ENCODE results near the gene NAALADL2.
"Not testable (repeated sequence)": the region's sequence is repeated elsewhere in the genome, so short reads cannot be mapped to it uniquely, and the experiment has no call there.

NAALADL2 gene

DNA sequence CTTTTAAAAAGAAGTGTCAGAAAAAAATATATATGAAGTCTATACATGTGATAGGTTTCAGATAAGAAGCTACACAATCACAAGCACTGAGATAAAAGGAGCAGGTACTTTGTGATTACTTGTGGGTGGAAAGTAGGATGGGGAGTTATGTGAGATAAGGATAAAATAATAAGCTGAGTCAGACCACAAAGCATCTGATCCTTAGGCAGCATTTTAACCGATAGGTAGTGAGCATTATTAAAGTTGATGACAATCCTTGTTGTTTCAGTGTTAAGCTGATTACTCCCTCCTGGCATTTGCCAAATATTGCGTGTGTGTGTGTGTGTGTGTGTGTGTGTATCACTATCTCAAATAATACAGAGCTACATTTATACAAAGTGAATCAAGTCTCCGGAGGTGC lies 483.1 kb downstream of the NAALADL2 start:
- no peak for DNase-seq (ENCODE audit: low read depth, low spot score)
- Histone ChIP-seq H3K9me3 (ENCODE audit: low read depth, low read length) (no peaks in the 10 kb centered on the region), H3K36me3 (ENCODE audit: insufficient read depth, low read length) (no peaks in the 10 kb centered on the region), H3K9ac (ENCODE audit: insufficient read length) (no peak overlapping the region), H3K27ac (no peak overlapping the region), H3K4me3 (no peak overlapping the region)
- TF ChIP-seq FOXP2 (optimal IDR thresholded peaks at IDR 0.05; ENCODE audit: control extremely low read depth, extremely low read length, insufficient read depth) (no peak), POLR2AphosphoS5 (IDR thresholded peaks at IDR 0.05; ENCODE audit: borderline replicate concordance, low read depth, low read length) (no peak), EZH2 (IDR thresholded peaks at IDR 0.05) (no peak)

DNA sequence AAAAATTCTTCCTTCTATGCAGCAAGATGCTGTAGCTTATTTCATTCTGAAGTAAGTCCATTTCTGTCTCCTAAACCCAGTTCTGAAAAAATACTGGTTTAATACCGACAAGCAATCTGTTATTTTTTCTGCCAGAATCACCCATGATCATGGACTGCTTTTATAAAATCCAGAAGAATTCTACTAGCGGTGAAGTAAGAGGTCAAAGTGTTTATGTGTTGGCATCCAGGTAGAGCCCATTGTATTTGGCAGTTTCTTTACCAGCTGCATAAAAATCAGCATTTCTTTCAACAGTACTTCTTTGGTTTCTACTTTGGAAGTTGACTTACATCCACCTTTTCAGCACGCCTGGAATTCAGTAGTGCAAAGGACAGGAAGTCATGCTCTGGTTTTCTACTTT lies 484.8 kb downstream of the NAALADL2 start:
- no peaks in the 10 kb centered on the region for H3K9me3 ChIP-seq (ENCODE audit: low read depth, low read length)
- H3K9ac ChIP-seq (ENCODE audit: insufficient read length), result no peak overlapping the region
- H3K4me3 ChIP-seq, result no peak overlapping the region
- DNase-seq (ENCODE audit: low read depth, low spot score), result no peak
- H3K36me3 ChIP-seq (ENCODE audit: insufficient read depth, low read length), result no peaks in the 10 kb centered on the region
- TF ChIP-seq EZH2 (IDR thresholded peaks at IDR 0.05) (no peak), POLR2AphosphoS5 (IDR thresholded peaks at IDR 0.05; ENCODE audit: borderline replicate concordance, low read depth, low read length) (no peak), FOXP2 (optimal IDR thresholded peaks at IDR 0.05; ENCODE audit: control extremely low read depth, extremely low read length, insufficient read depth) (no peak)
- H3K27ac ChIP-seq, result no peak overlapping the region

DNA sequence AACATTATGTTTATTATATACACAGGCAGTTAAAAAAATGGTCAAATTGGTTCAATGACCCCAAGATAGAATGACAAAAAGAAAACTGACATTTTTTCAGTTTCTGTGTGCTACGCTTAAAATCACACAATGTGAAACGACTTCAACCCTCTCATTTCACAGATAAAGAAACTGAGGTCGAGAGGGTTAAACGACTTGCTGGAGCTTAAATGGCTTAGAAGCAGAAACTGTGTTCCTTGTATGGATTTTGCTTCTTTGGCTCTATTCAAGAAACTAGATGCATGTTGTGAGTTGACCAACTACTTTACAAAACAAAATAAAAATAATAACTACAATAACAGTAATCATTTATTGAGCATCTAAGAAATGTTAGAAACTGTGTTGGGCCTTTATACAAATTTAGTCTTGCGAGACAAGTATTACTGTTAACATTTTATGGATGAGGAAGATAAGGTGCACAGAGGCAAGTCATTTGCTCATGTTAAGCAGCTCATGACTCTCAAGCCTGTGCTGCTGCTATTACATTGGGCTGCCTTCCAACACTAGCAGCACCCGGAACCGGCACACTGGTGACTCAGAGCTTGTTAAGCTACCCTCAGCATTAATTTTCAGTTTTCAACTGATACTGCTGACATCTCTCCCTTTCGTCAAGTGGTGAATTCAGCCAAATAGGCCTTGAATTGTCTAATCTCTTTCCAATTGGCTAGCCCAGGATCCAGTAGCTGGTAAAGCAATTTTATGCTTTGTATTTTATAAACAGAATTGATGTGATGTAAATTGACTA lies 487.6 kb downstream of the NAALADL2 start:
- Histone ChIP-seq H3K9ac (ENCODE audit: insufficient read length) (no peak overlapping the region), H3K27ac (no peak overlapping the region), H3K4me3 (no peak overlapping the region), H3K9me3 (ENCODE audit: low read depth, low read length) (no peaks in the 10 kb centered on the region), H3K36me3 (ENCODE audit: insufficient read depth, low read length) (no peaks in the 10 kb centered on the region)
- no peak for DNase-seq (ENCODE audit: low read depth, low spot score)
- TF ChIP-seq FOXP2 (optimal IDR thresholded peaks at IDR 0.05; ENCODE audit: control extremely low read depth, extremely low read length, insufficient read depth), result no peak
- no peak for TF ChIP-seq POLR2AphosphoS5 (IDR thresholded peaks at IDR 0.05; ENCODE audit: borderline replicate concordance, low read depth, low read length)
- TF ChIP-seq EZH2 (IDR thresholded peaks at IDR 0.05), result no peak

DNA sequence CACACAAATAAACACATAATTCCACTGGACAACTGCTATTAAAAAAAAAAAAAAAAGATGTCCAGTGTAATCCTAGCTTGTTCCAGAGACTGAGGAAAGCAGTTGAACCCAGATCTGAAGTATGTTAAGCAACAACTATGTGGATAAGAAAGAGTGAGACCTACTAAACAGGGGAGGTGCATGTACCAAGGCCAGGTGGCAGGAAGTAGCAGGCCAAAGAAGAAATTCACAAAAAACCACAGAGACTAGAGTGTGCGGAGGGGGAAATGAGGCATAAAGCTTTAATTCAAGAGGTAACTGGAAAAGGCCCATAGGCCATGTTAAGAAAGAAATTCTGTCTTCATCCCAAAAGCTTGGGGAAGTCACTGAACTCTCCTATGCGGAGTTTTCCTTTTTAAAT lies 490.0 kb downstream of the NAALADL2 start:
- TF ChIP-seq POLR2AphosphoS5 (IDR thresholded peaks at IDR 0.05; ENCODE audit: borderline replicate concordance, low read depth, low read length) (no peak), FOXP2 (optimal IDR thresholded peaks at IDR 0.05; ENCODE audit: control extremely low read depth, extremely low read length, insufficient read depth) (no peak), EZH2 (IDR thresholded peaks at IDR 0.05) (no peak)
- no peak overlapping the region for H3K4me3 ChIP-seq
- H3K27ac ChIP-seq, result no peak overlapping the region
- no peak overlapping the region for H3K9ac ChIP-seq (ENCODE audit: insufficient read length)
- no peaks in the 10 kb centered on the region for H3K36me3 ChIP-seq (ENCODE audit: insufficient read depth, low read length)
- DNase-seq (ENCODE audit: low read depth, low spot score), result no peak
- no peaks in the 10 kb centered on the region for H3K9me3 ChIP-seq (ENCODE audit: low read depth, low read length)

DNA sequence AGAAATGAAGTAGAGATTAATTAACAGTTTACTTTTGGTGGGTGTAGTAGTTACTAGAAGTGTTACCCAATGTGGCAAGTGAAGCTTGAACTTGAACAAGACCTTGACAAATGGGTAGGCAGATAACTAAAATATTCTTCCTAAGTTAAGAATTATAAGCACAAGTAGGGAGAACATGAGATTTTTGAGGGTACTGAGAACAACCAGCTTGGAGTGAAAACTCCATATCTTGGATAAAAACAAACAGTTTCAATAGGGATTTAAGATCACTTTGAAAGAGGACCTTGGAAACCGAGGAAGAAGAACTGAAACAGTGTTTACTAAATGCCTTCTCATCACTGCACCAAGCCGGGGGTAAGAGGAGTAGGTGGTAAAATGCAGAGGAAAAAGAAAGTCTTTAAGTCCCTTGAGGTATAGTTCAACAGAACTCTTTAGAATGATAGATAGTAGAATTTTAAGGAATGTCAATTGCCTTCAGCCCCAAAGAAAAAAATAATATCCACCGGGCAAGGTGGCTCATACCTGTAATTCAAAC lies 496.7 kb downstream of the NAALADL2 start:
- no peak overlapping the region for H3K27ac ChIP-seq
- no peak overlapping the region for H3K9ac ChIP-seq (ENCODE audit: insufficient read length)
- TF ChIP-seq EZH2 (IDR thresholded peaks at IDR 0.05), result no peak
- no peak for TF ChIP-seq FOXP2 (optimal IDR thresholded peaks at IDR 0.05; ENCODE audit: control extremely low read depth, extremely low read length, insufficient read depth)
- no peak for TF ChIP-seq POLR2AphosphoS5 (IDR thresholded peaks at IDR 0.05; ENCODE audit: borderline replicate concordance, low read depth, low read length)
- no peaks in the 10 kb centered on the region for H3K36me3 ChIP-seq (ENCODE audit: insufficient read depth, low read length)
- H3K9me3 ChIP-seq (ENCODE audit: low read depth, low read length), result no peaks in the 10 kb centered on the region
- H3K4me3 ChIP-seq, result no peak overlapping the region
- no peak for DNase-seq (ENCODE audit: low read depth, low spot score)

DNA sequence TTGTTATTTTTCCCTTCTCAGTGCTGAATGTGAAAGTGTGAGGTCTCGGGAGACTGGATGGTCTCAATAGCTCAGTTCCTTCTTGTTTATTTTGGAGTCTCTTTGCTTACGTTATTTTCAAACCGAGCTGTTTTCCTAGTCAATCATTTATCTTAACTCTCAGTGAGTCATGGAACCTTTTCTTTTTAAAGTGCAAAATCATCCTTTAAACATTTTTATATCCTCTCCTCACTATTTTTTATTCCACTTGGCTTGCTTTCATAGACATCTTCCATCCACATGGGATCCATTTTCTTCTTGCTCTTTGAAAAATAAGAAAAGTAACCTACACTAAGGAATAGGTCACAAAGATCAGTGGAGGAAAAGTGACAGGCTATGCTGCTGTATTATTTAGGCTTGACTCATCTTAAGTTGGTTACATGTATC lies 497.8 kb downstream of the NAALADL2 start:
- Histone ChIP-seq H3K9me3 (ENCODE audit: low read depth, low read length) (no peaks in the 10 kb centered on the region), H3K36me3 (ENCODE audit: insufficient read depth, low read length) (no peaks in the 10 kb centered on the region), H3K27ac (no peak overlapping the region), H3K9ac (ENCODE audit: insufficient read length) (no peak overlapping the region), H3K4me3 (no peak overlapping the region)
- TF ChIP-seq POLR2AphosphoS5 (IDR thresholded peaks at IDR 0.05; ENCODE audit: borderline replicate concordance, low read depth, low read length) (no peak), EZH2 (IDR thresholded peaks at IDR 0.05) (no peak), FOXP2 (optimal IDR thresholded peaks at IDR 0.05; ENCODE audit: control extremely low read depth, extremely low read length, insufficient read depth) (no peak)
- no peak for DNase-seq (ENCODE audit: low read depth, low spot score)

DNA sequence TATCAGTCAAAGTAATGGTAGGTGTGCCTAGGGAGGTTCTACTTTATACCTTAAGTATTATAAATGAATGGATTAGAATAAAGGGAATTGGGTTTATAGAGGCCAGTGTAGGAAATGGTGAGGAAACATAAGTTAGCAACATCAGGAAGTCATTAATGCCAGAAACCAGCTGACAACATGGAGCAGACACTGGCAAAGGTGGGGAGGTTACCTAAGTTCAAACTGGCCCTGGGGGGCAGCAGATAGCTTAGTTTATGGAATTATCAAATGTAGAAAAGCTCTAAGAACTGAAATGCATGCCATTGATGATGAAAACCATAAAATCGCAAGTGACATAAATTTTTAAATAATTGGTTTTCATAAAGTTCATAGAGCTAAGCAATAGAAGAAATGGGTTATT lies 498.6 kb downstream of the NAALADL2 start:
- TF ChIP-seq FOXP2 (optimal IDR thresholded peaks at IDR 0.05; ENCODE audit: control extremely low read depth, extremely low read length, insufficient read depth) (no peak), POLR2AphosphoS5 (IDR thresholded peaks at IDR 0.05; ENCODE audit: borderline replicate concordance, low read depth, low read length) (no peak), EZH2 (IDR thresholded peaks at IDR 0.05) (no peak)
- no peak overlapping the region for H3K4me3 ChIP-seq
- H3K9ac ChIP-seq (ENCODE audit: insufficient read length), result no peak overlapping the region
- no peak for DNase-seq (ENCODE audit: low read depth, low spot score)
- H3K27ac ChIP-seq, result no peak overlapping the region
- H3K9me3 ChIP-seq (ENCODE audit: low read depth, low read length), result peaks cover 4% of the 10 kb centered on the region; the same call in 1 of the 2 replicates
- no peaks in the 10 kb centered on the region for H3K36me3 ChIP-seq (ENCODE audit: insufficient read depth, low read length)

DNA sequence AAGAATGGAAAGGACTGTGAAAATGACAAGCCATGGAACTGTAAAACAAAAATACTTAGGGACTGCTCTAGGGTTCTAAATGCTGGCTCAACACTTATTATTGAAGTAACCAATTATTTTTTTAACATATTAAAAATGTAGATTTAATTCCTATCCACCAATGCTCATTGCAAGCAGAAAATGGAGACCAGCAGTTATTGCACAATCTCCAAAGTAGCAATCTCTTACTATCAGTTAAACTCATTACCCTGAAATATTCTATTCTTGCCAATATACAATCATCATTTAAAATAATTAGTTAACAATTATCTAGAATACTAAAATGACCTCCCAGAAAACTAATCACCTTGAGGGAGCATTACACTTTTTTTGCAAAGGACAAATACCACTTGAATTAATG lies 499.8 kb downstream of the NAALADL2 start:
- no peak overlapping the region for H3K4me3 ChIP-seq
- no peaks in the 10 kb centered on the region for H3K36me3 ChIP-seq (ENCODE audit: insufficient read depth, low read length)
- no peak for DNase-seq (ENCODE audit: low read depth, low spot score)
- peaks cover 4% of the 10 kb centered on the region; the same call in 1 of the 2 replicates for H3K9me3 ChIP-seq (ENCODE audit: low read depth, low read length)
- H3K27ac ChIP-seq, result no peak overlapping the region
- no peak for TF ChIP-seq FOXP2 (optimal IDR thresholded peaks at IDR 0.05; ENCODE audit: control extremely low read depth, extremely low read length, insufficient read depth)
- no peak for TF ChIP-seq POLR2AphosphoS5 (IDR thresholded peaks at IDR 0.05; ENCODE audit: borderline replicate concordance, low read depth, low read length)
- no peak for TF ChIP-seq EZH2 (IDR thresholded peaks at IDR 0.05)
- H3K9ac ChIP-seq (ENCODE audit: insufficient read length), result no peak overlapping the region

DNA sequence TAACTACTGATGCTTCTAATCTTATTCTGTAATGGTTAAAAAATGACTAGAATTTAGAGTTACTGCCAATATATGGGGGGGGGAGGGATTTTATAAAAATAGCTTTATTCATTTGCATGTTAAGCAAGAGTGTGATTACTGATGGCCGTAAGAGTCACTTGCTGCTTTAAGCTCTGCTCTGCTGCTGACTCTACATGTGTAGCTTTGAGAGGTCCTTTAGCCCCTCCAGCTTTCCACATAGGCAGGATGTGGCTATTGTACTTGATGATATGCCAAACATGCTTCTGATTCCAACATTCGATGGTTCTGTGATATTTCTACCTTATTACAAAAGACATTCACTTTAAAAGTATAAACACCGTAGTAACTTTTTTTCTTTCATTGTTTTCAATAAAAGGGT lies 511.3 kb downstream of the NAALADL2 start:
- not testable (repeated sequence) for H3K27ac ChIP-seq; DNase-seq (ENCODE audit: low read depth, low spot score); H3K9ac ChIP-seq (ENCODE audit: insufficient read length); H3K36me3 ChIP-seq (ENCODE audit: insufficient read depth, low read length); H3K9me3 ChIP-seq (ENCODE audit: low read depth, low read length); H3K4me3 ChIP-seq

DNA sequence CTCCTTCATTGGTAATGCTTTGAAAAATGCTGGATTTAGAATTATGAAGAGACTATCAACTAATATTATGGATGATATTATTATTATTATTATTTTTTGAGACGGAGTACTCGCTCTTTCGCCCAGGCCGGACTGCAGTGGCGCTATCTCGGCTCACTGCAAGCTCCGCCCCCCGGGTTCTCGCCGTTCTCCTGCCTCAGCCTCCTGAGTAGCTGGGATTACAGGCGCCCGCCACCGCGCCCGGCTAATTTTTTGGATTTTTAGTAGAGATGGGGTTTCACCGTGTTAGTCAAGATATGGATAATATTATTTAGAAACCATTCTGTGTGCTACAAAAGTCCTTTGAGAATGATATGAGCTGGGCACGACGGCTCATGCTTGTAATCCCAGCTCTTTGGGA lies 512.1 kb downstream of the NAALADL2 start:
- not testable (repeated sequence) for H3K9ac ChIP-seq (ENCODE audit: insufficient read length); H3K36me3 ChIP-seq (ENCODE audit: insufficient read depth, low read length); H3K9me3 ChIP-seq (ENCODE audit: low read depth, low read length); DNase-seq (ENCODE audit: low read depth, low spot score); H3K4me3 ChIP-seq; H3K27ac ChIP-seq
